ENCODE measurements around the gene POLR1E.

Gene POLR1E

DNA sequence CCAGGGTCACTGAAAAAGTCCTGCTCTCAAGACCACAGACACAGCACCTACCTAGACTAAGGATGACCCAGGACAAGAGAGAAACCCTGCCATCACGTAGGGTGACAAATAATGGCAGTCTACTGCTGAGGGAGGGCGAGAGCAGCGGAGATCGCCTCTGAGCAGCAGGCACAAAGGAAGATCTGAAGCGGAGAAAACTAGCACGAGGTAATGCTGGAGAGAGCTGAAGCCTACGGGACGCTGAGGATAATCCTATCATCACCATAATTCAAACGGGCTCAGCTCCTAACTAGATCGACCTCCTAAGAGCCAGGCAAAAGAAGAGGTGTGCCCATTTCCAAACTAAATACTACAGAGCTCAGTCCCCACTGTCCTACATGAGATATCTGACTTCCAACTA is 49.2 kb downstream of the POLR1E start:
- DNase-seq (ENCODE audit: low read depth in 2 of 2): no peak

DNA sequence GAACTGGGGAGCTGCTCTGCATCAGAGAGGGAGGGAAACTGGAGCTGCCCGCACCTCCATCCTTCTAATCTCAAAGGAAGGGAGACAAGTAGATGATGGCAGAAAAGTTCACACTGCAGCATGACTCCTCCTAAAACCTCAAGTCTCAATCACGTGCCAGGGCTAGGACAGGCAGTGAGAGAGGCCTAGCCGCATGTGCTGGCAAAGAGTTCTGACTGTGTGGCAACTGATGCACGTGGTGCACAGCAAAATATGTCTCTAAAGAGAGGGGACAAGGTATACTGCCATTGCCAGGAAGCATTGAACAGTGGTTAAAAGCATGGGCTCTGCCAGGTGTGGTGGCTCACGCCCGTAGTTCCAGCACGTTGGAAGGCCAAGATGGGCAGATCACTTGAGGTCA is 52.4 kb downstream of the POLR1E start:
- no peak for DNase-seq (ENCODE audit: low read depth in 2 of 2)

DNA sequence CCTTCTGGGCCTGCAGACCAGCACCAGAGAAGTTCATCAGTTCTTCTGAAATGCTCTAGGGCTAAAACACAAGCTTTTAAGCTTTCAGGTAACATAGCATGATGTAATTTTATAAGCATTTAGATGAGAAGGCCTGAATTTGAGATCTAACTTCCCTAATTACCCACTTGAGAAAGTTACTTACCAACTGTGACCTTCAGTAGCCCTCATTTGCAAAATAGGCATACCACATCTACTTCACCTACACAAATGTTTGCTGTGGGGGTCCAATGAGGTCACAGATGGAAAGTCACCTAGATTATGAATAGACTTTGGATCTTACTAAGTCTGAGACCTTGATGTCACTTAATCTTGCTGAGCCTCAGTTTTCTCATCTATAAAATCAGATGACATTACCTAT is 53.9 kb downstream of the POLR1E start:
- DNase-seq (ENCODE audit: low read depth in 2 of 2): no peak

DNA sequence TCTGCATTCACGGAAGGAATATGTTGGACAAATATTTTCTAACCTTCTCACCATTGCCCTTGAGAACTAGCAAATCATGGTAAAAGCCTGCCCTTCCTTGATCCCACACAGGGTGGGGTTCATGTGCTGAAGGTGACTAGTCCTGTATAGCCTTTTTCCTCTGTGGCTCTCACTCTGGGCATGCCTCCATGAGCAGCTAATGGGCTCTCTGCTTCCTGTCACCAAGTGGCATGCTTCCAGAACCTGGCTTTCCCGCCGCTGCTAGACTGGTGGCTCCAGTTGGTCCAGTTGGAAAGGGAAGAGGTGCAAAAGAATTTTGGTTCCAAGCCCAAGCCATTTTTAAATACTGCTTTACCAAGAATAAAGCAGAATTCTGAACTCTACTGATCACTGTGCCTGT is 54.9 kb downstream of the POLR1E start:
- no peak for DNase-seq (ENCODE audit: low read depth in 2 of 2)

DNA sequence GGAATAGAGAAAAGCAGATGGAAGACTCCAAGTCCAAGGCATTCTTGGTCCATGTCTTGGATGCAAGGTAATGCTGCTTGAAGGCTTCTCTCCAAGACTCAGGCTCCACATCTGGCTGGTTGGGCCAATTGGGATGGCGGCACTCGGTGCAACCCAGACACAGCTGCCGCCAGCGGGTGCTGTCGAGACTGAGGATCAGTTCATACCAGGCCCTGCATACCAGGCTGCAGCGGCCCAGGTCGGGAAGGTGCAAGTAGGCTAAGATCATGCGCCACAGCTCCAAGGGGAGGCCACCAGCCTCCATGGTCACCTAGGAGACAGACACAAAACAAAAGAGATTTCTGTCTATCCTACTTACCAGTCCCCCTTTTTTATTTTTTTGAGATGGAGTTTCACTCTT is 55.7 kb downstream of the POLR1E start:
- no peak for DNase-seq (ENCODE audit: low read depth in 2 of 2)

DNA sequence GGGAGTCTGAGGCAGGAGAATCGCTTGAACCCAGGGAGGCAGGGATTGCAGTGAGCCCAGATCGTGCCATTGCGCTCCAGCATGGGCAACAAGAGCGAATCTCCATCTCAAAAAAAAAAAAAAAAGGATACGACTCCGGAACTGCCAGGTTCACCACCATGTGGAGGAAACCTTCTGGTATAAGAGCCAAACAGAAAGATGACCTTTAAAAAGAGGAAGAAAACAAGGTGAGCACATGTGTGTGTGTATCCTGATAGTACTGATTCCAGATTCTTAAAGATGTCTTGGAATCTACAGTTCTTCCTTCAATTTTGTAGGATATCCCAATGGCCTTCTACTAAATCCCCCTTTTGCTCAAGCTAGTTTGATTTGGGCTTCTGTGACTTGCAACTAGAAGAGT is 56.7 kb downstream of the POLR1E start:
- DNase-seq (ENCODE audit: low read depth in 2 of 2): no peak

DNA sequence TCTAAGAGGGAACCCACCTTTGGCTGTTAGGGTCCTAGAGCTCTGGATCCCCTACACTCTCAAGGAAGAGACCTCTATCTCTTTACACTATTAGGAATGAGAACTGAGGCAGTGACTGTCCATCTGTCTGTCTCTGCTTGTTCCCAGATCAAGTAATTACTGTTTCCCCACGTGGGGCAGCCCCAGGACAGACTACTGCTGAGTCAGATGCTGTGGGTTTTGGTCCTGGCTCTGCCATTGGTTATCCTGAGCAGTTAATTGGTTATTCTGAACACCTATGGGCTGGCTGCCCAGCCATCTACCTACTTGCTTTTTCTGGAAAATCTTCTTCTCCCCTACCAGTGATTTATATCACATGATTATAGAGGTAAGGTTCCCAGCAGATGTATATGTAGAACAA is 57.1 kb downstream of the POLR1E start:
- no peak for DNase-seq (ENCODE audit: low read depth in 2 of 2)

DNA sequence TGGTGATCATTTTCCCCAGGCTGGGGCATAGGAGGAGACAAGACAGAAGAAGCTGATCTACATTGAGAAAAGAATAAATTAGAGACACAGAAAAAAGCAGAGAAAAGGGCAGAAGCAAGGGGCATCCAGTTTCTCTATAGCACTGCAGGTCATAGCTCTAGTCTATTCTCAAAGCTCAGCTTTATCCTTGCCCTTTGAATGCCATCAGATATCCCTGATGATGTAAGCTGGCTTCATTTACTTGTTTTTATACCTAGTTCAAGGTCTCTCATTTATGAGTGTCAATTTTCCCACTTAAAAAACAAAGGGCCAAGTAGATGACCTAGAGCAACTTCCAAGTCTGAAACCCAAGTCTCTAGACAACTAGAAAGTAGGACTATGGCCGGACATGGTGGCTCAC is 57.7 kb downstream of the POLR1E start:
- DNase-seq (ENCODE audit: low read depth in 2 of 2): no peak

DNA sequence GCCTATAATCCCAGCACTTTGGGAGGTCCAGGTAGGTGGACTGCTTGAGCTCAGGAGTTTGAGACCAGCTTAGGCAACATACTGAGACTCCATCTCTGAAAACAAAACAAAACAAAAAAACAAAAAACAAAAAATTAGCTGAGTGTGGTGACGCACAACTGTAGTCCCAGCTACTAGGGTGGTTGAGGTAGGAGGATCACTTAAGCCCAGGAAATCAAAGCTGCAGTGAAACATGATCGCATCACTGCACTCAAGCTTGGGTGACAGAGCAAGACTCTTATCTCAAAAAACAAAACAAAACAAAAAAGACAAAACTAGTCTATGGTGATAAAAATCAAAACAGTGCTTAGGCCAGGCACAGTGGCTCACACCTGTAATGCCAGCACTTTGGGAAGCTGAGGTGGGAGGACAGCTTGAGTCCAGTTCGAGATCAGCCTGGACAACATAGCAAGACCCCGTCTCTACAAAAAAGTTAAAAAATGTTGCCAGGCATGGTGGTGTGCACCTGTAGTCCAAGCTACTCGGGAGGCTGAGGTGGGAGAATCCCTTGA is 61.7 kb downstream of the POLR1E start:
- no peak for DNase-seq (ENCODE audit: low read depth in 2 of 2)

DNA sequence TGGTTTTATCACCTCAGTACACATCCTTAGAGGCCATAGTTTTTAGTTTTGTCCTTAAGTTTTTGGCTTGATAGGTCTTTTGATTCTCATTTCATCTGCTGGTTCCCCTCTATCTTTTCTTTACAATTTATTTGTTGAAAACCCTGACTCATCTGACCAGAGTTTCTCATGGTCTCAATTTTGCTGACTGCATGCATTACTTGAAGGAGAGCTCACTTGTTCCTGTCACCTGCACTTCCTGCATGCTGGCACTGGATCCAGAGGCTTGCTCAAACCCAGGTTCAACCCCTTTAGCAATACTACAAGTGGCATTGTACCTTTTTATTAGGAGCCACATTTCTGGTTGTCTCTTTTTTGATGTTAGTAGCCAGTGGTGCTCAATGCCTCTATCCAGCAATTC is 63.8 kb downstream of the POLR1E start:
- DNase-seq (ENCODE audit: low read depth in 2 of 2): no peak

DNA sequence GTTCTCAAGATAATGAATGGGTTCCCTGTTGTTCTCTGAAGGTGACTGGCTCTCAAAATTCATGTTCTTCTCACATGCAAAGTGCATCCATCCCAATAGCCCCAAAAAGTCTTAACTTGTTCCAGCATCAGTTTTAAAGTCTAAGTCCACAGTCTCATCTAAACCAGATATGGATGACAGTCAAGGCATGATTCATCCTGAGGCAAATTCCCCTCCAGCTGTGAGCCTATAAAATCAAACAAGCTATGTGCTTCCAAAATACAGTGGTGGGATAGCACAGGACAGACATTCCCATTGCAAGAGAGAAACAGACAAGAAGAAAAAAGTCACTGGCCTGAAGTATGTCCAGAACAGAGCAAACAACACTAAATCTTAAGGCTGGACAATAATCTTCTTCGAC is 65.0 kb downstream of the POLR1E start:
- DNase-seq (ENCODE audit: low read depth in 2 of 2): no peak

DNA sequence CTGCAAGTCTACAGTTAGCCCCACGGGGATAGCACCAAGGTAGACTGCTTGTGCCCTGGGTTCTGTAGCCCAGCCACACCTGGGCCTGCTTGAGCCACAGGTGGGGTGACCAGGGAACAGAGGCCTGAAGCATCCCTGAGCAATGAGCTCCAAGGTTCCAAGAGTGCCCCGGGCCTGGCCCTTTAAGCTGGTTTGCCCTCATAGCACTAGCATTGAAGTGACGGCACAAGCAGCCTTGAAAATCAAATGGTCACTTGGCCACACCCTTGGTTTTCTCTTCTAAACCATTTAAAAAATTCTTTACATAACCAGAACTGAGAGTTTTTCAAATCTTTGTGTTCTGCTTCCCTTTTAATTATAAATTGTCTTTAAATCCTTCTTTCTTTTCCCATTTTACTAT is 65.7 kb downstream of the POLR1E start:
- no peak for DNase-seq (ENCODE audit: low read depth in 2 of 2)

DNA sequence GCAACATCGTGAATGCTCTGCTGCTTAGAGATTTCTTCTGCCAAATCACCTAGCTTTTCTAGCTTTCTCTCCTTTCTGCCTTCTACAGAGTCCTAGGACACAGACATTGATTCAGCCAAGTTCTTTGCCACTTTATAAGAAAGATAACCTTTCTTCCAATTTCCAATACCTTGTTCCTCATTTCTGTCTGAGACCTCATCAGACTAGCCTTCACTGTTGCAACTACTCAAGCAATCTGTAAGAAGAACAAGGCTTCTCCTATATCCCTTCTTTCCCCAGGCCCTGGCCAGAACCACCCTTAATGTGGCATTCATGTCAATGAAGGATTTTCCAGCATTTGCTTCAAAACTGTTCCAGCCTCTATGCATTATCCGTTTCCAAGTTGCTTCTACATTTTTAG is 66.1 kb downstream of the POLR1E start:
- no peak for DNase-seq (ENCODE audit: low read depth in 2 of 2)
